ENCODE results near the gene DNAH11. TPM values are rescaled to one million over a fixed set of nuclear protein-coding genes. Genes with fewer than 3 reads are reported as not detected.

The DNAH11 gene
- total RNA-seq, 1 experiment from 2014 or later, result 0.39 TPM

DNA sequence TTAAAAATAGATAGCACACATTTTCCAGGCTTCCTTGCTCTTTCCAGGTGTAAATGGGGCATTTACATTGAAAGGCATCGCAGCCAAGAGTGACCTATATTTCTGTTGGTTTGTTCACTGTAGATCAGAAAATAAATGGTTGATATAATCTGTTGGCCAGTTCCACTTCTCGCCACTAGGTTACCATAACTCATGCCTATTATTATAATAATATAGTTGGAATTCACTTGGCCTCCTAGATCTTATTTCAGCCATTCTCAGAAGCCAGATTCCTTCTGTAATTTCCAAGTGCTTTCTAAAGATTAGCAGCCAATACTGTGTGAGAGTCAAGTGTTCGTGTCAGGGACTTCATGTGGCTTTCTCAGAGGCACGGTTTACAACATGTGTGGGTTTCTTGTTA lies 179.5 kb downstream of the DNAH11 start:
- Histone ChIP-seq H3K36me3 (ENCODE audit: control insufficient read depth in 1 of 2, insufficient read depth in 2 of 2, low read length in 2 of 2) (no peaks in the 10 kb centered on the region), H3K9me2 (ENCODE audit: insufficient read depth) (no peaks in the 10 kb centered on the region), H3K4me2 (ENCODE audit: low read length) (no peak overlapping the region), H3K79me2 (ENCODE audit: insufficient read depth, low read length) (no peaks in the 10 kb centered on the region), H3K27ac (ENCODE audit: low read depth, low read length) (no peak overlapping the region), H2AFZ (ENCODE audit: low read depth, low read length, poor library complexity, severe bottlenecking) (no peak overlapping the region), H3K9me3 (ENCODE audit: control insufficient read depth in 1 of 2, insufficient read depth in 1 of 2, low read depth in 1 of 2, low read length in 2 of 2) (no peaks in the 10 kb centered on the region), H3K4me3 (replicated peaks in 1 of 2; ENCODE audit: low read depth in 1 of 2, low read length in 2 of 2) (no peak overlapping the region), H3K27me3 (ENCODE audit: insufficient read depth, low read length) (no peaks in the 10 kb centered on the region), H3K9ac (ENCODE audit: low read length) (no peak overlapping the region), H3K4me1 (ENCODE audit: control insufficient read depth in 1 of 2, insufficient read depth in 2 of 2, low read length in 2 of 2) (no peaks in the 10 kb centered on the region), H4K20me1 (ENCODE audit: insufficient read depth) (no peaks in the 10 kb centered on the region)
- ChIA-PET POLR2A (no interaction called here), RAD21 (ENCODE audit: low non-redundant PET in 1 of 2, low total read pairs in 2 of 2, uncharacterized antibody in 2 of 2, unreplicated experiment in 2 of 2) (no interaction called here), CTCF (no interaction called here)
- no peak for TF ChIP-seq POLR2AphosphoS5 (IDR thresholded peaks at IDR 0.05; ENCODE audit: low read depth, low read length)
- TF ChIP-seq, protein P1, sequence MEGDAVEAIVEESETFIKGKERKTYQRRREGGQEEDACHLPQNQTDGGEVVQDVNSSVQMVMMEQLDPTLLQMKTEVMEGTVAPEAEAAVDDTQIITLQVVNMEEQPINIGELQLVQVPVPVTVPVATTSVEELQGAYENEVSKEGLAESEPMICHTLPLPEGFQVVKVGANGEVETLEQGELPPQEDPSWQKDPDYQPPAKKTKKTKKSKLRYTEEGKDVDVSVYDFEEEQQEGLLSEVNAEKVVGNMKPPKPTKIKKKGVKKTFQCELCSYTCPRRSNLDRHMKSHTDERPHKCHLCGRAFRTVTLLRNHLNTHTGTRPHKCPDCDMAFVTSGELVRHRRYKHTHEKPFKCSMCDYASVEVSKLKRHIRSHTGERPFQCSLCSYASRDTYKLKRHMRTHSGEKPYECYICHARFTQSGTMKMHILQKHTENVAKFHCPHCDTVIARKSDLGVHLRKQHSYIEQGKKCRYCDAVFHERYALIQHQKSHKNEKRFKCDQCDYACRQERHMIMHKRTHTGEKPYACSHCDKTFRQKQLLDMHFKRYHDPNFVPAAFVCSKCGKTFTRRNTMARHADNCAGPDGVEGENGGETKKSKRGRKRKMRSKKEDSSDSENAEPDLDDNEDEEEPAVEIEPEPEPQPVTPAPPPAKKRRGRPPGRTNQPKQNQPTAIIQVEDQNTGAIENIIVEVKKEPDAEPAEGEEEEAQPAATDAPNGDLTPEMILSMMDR (IDR thresholded peaks at IDR 0.05 in 2 of 3, conservative IDR thresholded peaks at IDR 0.05 in 1 of 3; ENCODE audit: borderline replicate concordance in 1 of 3, insufficient read depth in 1 of 3, low read depth in 2 of 3, low read length in 2 of 3), result peak in 2 of 3 experiments; percentile 39 to 58; a peak in 3 of 6 replicates
- intact Hi-C loops (cut with micrococcal nuclease), result no loop called here
- no TSS peak for BruUV-seq (replicated peaks)
- DNase-seq (ENCODE audit: low read depth, low spot score), result no peak
- peak; percentile 62; the same call in 1 of the 2 replicates for ATAC-seq

DNA sequence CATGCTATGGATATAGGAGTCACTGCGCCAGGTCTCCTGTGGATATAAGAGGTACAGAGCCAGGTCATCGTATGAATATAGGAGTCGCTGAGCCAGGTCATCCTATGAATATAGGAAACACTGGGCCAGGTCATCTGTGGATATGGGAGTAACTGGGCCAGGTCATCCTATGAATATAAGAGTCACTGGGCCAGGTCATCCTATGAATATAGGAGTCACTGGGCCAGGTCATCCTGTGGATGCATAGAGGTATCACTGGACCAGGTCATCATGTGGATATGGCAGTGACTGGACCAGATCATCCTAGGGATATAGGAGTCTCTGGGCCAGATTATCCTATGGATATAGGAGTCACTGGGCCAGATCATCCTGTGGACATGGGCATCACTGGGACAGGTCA lies 181.7 kb downstream of the DNAH11 start:
- no TSS peak for BruUV-seq (replicated peaks)
- Histone ChIP-seq H3K79me2 (ENCODE audit: insufficient read depth, low read length) (no peaks in the 10 kb centered on the region), H3K9me3 (ENCODE audit: control insufficient read depth in 1 of 2, insufficient read depth in 1 of 2, low read depth in 1 of 2, low read length in 2 of 2) (no peaks in the 10 kb centered on the region), H4K20me1 (ENCODE audit: insufficient read depth) (no peaks in the 10 kb centered on the region), H3K36me3 (ENCODE audit: control insufficient read depth in 1 of 2, insufficient read depth in 2 of 2, low read length in 2 of 2) (no peaks in the 10 kb centered on the region), H3K9me2 (ENCODE audit: insufficient read depth) (no peaks in the 10 kb centered on the region), H3K27ac (ENCODE audit: low read depth, low read length) (no peak overlapping the region), H3K4me2 (ENCODE audit: low read length) (no peak overlapping the region), H3K4me1 (ENCODE audit: control insufficient read depth in 1 of 2, insufficient read depth in 2 of 2, low read length in 2 of 2) (no peaks in the 10 kb centered on the region), H2AFZ (ENCODE audit: low read depth, low read length, poor library complexity, severe bottlenecking) (no peak overlapping the region), H3K9ac (ENCODE audit: low read length) (no peak overlapping the region), H3K27me3 (ENCODE audit: insufficient read depth, low read length) (no peaks in the 10 kb centered on the region), H3K4me3 (replicated peaks in 1 of 2; ENCODE audit: low read depth in 1 of 2, low read length in 2 of 2) (no peak overlapping the region)
- POLR2A ChIA-PET, result no interaction called here
- RAD21 ChIA-PET (ENCODE audit: low non-redundant PET in 1 of 2, low total read pairs in 2 of 2, uncharacterized antibody in 2 of 2, unreplicated experiment in 2 of 2), result no interaction called here
- DNase-seq (ENCODE audit: low read depth, low spot score), result no peak
- ATAC-seq, result no peak
- intact Hi-C loops (cut with micrococcal nuclease), result no loop called here
- CTCF ChIA-PET, result no interaction called here
- TF ChIP-seq, protein P2, sequence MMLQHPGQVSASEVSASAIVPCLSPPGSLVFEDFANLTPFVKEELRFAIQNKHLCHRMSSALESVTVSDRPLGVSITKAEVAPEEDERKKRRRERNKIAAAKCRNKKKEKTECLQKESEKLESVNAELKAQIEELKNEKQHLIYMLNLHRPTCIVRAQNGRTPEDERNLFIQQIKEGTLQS (IDR thresholded peaks at IDR 0.05), result no peak
- TF ChIP-seq, protein P1 (IDR thresholded peaks at IDR 0.05 in 2 of 3, conservative IDR thresholded peaks at IDR 0.05 in 1 of 3; ENCODE audit: borderline replicate concordance in 1 of 3, insufficient read depth in 1 of 3, low read depth in 2 of 3, low read length in 2 of 3), result no peak
- TF ChIP-seq SRF (IDR thresholded peaks at IDR 0.05; ENCODE audit: low read depth), result no peak
- TF ChIP-seq POLR2AphosphoS5 (IDR thresholded peaks at IDR 0.05; ENCODE audit: low read depth, low read length), result no peak
- TF ChIP-seq, protein P3, sequence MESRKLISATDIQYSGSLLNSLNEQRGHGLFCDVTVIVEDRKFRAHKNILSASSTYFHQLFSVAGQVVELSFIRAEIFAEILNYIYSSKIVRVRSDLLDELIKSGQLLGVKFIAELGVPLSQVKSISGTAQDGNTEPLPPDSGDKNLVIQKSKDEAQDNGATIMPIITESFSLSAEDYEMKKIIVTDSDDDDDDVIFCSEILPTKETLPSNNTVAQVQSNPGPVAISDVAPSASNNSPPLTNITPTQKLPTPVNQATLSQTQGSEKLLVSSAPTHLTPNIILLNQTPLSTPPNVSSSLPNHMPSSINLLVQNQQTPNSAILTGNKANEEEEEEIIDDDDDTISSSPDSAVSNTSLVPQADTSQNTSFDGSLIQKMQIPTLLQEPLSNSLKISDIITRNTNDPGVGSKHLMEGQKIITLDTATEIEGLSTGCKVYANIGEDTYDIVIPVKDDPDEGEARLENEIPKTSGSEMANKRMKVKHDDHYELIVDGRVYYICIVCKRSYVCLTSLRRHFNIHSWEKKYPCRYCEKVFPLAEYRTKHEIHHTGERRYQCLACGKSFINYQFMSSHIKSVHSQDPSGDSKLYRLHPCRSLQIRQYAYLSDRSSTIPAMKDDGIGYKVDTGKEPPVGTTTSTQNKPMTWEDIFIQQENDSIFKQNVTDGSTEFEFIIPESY (IDR thresholded peaks at IDR 0.05; ENCODE audit: extremely low read depth, insufficient replicate concordance, low read length), result no peak
- no peak for TF ChIP-seq POLR2A (IDR thresholded peaks at IDR 0.05; ENCODE audit: borderline replicate concordance, extremely low read depth, insufficient read depth, insufficient read length)
- no peak for TF ChIP-seq EGR1 (IDR thresholded peaks at IDR 0.05; ENCODE audit: low read depth)
- TF ChIP-seq ZNF274 (IDR thresholded peaks at IDR 0.05; ENCODE audit: low read depth, low read length), result no peak
- no peak for TF ChIP-seq ZFX (IDR thresholded peaks at IDR 0.05)
- no peak for TF ChIP-seq YY1 (IDR thresholded peaks at IDR 0.05; ENCODE audit: extremely low read depth, insufficient replicate concordance, low read depth, low read length)
- TF ChIP-seq EZH2phosphoT487 (IDR thresholded peaks at IDR 0.05; ENCODE audit: borderline replicate concordance), result no peak
- TF ChIP-seq ELF1 (IDR thresholded peaks at IDR 0.05; ENCODE audit: borderline replicate concordance, low read depth), result no peak

All from HCT116 (cell line).